Measurements from ENCODE around the gene RAD51B.
A peak's percentile ranks its signal among the peaks of the same experiment; 100 is the strongest.

Gene RAD51B

DNA sequence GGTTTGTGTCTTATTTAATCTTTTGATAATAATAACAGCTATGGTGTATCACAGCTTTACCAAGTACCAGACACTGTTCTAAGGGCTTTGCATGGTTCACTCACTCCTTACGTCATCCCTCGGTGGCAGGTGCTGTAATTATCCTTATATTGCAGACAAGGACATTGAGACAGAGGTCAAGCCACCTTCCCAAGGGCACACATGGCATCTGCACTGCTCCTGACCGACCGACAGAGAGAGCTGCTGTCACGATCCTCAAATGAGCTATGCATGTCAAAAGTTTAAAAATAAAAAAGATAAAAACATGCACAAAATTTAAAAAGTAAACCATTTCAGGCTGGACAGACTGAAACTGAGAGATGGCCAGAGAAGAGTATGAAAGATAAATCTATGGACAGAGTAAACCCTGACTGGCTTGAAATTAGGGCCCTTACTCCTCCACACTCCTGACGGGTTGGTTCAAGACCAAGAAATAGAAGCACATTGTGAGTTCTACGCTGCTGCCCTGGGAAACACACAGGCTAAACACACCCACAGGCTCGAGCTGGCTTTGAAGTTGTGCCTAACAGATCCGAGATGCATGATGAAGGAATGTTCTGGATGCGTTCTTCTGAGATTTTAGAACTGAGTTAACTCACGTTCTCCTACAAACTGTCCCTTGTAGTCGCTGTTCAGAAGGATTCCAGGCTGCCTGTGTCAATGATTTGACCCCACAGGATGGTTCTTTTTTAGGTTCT is 704.6 kb downstream of the RAD51B start:
- DNase-seq = no peak

DNA sequence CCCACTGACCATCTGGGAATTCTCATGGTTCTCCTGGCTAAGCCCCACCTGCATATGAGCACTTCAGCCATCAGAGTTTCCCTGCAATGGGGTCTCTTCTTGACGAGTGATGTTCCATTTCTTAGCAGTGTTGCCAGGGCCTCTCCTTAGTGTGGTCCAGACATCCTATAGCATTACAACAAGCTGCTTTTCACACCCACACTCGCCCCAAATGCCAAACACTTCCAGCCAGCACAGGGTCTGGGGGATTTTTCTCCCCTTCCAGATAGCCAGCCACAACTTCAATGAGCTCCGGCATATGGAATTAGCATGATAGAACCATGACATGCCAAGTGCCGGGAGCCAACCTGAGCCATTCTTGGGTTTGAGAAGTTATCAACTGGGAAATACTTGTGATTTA is 705.9 kb downstream of the RAD51B start:
- DNase-seq = no peak

- DNase-seq = no peak
These were observed 707.0 kb downstream of the RAD51B start for GRCh38 chr14:68526512-68527091.

DNA sequence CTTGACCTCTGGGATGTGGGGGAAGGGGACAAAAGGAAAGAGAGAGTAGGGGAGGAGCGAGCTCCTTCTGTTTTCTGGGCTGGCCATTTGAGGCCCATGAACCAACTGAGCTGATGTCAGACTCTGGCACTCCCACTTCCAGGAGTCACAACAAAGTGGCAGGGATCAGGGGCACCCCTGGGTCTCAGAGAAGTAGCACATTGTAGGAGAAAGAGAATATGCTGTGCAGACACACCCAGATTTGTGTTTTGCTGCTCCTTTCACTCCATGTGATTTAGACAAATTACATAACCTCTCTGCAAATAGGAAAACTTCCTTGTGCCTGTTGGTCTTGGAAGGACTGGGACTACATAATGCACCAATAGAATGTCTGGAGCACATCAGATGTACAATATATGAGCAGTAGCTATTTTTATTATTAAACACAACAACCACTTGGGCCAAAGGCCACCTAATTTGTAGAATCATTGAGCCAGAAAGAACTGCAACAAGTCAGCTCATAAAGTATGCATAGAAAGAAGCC is 707.8 kb downstream of the RAD51B start:
- no peak for DNase-seq

GRCh38 chr14:68528040-68528687 is 708.6 kb downstream of the RAD51B start:
- no peak for DNase-seq

GRCh38 chr14:68530443-68530842 is 710.9 kb downstream of the RAD51B start:
- no peak for DNase-seq

DNA sequence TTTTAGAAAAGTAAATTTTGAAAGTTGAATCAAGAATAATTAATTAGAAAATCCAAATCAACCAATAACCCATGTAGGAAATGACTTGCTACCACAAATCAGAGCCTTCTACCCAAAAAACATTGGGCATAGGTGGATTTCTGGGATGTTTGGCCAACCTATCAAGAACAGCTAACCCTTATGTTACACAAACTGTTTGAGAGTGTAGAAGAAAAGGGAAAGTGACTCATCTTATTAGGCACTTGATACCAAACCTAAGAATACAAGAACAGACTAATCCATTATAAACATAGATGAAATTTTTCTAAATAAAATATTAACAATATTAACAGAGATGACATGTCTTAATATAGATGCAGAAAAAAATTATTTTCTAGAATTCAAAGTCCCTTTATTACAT is 712.9 kb downstream of the RAD51B start:
- DNase-seq = no peak

DNA sequence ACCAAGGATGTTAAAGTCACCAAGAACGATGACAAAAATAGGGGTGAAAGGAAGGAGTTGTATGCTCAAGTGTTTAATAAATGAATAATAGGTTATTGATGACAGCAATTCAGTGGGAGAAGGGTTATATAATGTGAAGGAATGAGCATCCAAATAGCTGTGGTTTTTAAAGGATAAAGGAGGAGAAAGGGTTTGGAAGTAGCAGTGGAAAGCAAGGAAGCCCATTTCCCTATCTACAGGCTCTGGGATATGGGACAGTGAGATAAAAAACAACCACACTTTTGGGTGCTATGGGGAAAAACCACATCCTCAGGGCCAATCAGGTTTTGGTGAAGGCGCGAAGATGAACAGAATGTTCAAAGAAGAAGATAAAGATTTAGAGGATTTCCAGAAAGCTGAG is 714.7 kb downstream of the RAD51B start:
- DNase-seq = no peak

DNA sequence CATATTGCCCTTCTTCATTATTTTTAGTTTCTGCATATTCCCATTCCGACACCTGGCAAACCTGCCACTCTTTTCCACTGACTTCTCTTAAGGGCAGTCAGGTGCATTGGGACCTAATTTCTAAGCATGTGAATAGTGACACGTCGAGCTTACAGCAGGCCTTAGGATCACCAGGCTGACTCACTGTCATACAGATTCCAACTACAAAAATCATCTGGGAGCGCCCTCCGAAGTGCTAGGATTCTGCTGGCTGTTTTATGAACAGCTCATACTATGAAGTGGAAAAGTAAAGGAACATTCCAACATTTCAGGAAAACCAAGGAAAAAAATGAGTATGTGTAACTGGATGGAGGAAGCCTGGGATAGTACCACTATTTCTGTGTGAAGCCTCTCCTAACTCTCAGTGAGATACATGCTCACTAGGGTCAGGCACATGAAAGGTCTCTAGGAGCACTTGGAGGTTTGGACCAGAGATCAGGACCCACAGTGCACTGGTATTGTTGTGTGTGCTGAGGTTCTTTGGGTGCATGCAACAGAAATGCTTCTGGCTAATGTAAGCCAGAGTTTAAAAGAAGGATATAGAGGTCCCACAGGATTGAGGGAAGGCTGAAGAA is 715.9 kb downstream of the RAD51B start:
- peak; percentile 96 for DNase-seq

DNA sequence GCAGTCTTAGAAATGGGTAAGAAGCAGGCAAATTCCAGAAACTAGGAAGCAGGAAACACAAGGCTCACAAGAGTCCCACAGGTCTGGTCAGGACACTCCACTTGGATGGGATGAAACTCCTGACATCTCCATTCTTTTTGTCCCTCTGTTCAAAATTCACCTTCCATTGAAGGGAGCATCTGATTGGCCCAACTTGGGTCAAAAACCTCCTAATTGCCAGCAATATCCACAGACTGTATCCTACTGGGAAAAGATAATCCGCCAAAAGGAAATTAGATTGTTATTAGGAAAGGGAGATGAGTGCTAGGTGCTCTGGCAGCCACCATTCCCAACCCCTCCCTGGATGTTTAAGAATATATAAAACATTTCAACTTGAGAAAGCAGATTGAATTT is 716.4 kb downstream of the RAD51B start:
- DNase-seq = no peak

DNA sequence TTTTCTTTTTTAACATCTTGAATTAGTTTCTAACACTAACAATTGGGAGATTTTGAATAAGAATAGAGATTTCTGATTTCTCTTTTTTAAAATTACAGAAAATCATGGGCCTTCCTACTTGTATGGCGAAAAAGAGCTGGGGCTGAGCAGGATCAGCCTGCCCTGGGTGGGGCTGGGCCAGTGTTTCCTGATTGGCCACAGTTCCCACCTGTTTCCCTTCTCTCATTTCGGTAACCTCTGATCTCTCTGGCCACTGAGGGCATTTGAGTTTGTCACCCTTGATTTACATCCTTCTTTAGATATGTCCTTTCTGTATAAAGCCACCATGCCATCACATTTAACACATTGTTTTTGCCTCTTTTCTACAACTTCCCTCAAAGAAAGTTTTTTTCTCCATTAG is 719.1 kb downstream of the RAD51B start:
- no peak for DNase-seq

GRCh38 chr14:68539241-68539737 is 719.7 kb downstream of the RAD51B start:
- DNase-seq = no peak

- no peak for DNase-seq
These were observed 720.2 kb downstream of the RAD51B start for GRCh38 chr14:68539789-68540188.

GRCh38 chr14:68541178-68541896 is 721.8 kb downstream of the RAD51B start:
- no peak for DNase-seq

DNA sequence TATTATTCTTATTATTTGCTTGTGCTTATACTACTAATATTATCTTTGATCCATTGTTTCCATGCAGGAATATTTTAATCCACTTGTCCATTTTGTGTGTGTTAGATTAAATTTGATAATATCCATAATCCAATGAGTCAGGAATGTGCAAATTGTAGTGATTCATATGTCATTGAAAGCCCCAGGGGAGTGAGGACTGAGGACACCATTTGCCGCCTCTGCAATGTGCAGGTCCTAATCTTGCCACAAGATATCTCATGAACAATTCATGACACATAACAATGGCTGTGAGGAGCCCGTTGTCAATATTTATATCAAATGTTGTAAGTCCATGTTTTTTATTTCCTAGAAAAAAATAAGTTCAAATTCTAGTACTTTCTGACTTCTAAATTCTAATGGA is 722.8 kb downstream of the RAD51B start:
- no peak for DNase-seq

GRCh38 chr14:68543516-68543915 is 723.9 kb downstream of the RAD51B start:
- DNase-seq = no peak

- DNase-seq = peak; percentile 100
These were observed 724.7 kb downstream of the RAD51B start for GRCh38 chr14:68544081-68544892.

DNA sequence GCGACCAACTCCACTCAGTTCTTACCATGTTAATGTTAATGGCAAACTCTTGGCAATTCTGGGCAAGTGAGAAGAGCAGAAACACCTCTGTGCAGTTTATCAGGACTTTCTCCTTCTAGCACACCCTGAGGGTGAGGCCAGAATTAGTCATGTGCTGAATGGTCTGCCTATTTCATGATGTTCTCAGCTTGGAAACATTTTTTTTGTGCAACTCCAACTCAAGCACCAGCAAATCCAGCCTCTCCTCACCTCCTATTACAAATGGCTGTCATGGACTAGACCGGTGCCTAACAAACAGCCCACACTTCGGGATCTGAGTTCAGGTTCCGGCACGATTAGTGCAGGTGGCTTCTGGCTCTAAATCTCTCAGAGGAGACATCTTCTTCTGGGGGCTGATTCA is 727.3 kb downstream of the RAD51B start:
- peak; percentile 92 for DNase-seq

DNA sequence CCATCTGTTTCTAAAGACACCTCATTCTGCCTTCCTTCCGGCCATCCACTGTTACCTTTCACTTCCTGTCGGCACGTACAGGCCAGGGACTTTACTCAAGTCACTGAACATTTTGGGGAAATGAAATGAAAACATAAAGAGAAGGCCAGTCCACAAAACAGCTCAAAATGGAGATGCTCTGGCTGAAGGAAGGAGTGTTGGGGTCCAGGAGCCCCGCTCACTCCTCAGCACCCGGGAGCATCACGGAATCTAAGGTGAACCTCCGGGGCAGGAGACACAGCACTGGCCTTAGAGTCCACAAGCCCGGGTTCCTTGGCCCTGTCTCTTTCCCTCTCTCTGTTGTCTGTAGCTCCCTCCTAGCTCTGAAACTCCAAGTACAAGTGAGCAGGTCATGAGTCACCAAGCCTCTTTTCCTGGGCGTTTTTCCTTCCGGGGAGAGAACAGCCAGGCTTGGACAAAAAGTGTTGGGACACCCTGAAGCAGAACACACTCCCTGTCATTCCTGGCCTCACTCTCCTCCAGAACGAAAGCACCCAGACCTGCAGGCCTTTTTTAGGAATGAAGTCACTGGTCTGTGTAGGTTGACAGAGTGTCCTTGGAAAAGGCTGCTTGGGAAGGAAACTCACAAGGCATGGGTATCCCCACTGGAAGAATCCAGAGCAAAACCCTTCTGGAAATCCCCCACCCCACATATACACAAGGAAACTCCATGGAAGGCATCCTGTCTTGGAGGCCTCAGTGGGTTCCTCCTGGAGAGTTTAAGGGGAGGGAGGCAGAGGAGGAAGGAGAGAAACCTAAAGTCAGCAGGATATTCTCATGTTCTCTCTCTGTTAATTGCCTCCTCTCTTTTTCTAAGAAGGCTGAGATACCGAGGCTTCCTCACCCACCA is 728.0 kb downstream of the RAD51B start:
- DNase-seq = peak; percentile 98

DNA sequence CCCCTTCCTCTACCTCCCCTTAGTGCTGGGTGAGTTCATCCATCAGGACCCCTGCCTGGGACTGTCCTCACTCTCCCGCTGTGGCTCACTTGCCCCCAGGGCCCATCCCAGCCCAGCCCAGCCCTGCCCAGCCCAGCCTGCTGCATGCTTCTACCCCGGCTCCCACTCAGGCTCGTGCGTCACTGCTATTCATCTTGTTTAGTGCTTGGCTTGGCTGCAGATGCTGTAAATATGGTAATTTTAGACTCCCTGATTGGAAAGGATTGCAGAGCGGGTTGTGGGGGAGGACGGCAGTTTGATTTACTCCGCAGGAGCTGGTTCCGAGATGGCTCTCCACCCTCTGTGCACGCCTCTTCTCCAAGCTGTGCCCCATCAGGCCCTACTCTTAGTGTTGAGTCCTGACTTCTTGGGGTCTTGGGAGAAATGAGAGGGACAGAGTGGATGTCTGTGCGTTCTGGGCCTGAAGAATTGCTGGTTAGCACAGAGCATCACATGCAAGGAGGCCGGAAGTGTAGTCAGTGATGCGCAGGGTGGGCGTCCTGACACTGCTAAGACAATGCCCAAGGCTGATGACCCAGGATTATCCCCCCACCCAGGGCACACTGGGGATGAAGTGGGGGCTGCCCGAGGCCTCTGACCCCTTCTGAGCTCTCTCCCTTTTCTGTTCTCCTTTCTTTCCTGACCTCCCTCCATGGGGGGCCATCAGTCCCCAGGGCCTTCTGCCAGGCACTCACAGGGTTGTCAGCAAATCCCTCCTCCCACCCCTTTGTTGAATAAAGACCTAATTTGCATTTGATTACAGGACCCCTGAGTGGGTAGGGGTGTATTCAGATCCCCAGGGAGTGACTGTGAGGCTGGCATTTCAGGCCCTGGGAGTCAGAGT is 728.9 kb downstream of the RAD51B start:
- DNase-seq = peak; percentile 98

All from HCEC 1CT (cell line).